HG03108 (cell line): ENCODE measurements around the gene MEN1.
A peak's percentile ranks its signal among the peaks of the same experiment; 100 is the strongest.

ENCODE experiments used
- ATAC-seq: cut with Tn5 transposase; IDR thresholded peaks from one replicate; pipeline ENCODE4 v1.9.1; 2021; ENCODE audit warnings: moderate library complexity; ENCODE audit not compliant: unreplicated experiment

Gene MEN1

DNA sequence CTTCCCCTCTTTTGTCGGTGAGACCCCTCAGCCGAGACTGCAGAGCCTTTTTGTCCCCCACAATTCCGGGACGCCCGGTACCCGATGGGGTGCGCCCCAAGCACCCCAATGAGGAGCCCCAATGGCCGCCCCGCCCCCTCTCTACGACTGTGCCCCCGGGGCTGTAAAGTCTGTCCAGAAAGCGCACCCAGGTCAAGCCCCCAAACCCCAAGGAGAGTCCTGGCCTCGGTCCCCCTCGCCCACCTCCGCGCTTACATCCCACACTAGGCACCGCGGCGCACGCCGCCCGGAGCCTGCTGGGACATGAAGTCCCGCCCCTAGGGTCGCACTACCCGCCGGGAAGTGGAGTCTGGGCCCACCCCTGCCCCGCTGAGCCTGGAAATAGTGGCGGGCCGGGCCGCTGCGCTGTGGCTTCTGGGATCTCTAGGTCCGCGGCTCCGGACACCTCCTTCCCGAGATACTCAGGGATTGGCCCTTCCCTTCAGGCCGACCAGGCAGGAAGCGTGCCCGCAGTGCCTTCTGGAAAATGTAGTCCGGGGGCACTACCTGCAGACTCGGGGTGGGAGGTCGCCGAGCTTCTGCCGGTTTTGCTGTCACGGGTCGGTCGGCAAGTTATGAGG is at the start of gene MEN1:
Gene MEN1 (minus strand): TSS at position 281 of the 620 bp plus-strand sequence. CDS start 442 bp downstream, outside the sequence.
- ATAC-seq: peak; percentile 50

- ATAC-seq: peak; percentile 63
Observed at GRCh38 chr11:64859542-64860414, 49.4 kb upstream of the MEN1 start.

DNA sequence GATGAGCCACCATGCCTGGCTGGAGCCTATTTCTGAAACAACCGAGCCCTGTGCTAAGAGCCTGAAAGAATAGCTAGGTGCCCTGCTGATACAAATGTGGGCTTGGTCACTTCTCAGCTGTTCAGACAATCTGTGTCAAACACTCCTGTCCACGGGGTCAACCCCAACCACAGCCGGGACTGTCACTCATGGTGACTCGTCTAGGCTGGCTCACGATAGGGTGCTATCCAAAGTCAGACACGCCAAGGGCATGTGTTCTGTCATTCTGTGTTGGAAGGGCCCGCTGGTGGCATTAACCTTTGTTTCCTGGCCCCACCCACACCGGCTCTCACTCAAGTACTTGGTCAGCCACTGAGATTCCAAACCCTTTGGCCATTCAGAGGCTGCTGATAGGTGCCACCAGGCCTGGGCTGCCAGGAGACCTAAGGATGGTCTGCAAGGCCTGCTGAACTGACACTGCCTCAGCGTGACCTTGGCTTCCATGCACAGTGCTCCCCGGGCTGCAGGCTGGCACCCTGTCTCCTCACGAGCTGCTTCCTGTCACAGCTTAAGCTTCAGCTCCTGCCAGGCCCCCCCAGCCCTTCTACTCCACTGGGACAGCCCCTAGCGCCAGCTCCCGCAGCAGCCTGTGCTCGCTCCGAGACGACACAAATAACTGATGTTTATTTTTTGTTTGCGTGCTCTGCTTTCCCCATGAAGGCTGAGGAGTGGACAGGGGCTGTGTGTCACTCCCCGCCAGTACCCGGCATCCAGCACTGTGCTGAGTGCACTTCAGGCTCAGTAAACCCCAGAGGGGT is 48.3 kb upstream of the MEN1 start:
- ATAC-seq: peak; percentile 18

GRCh38 chr11:64857485-64857884 is 47.1 kb upstream of the MEN1 start:
- ATAC-seq: no peak

DNA sequence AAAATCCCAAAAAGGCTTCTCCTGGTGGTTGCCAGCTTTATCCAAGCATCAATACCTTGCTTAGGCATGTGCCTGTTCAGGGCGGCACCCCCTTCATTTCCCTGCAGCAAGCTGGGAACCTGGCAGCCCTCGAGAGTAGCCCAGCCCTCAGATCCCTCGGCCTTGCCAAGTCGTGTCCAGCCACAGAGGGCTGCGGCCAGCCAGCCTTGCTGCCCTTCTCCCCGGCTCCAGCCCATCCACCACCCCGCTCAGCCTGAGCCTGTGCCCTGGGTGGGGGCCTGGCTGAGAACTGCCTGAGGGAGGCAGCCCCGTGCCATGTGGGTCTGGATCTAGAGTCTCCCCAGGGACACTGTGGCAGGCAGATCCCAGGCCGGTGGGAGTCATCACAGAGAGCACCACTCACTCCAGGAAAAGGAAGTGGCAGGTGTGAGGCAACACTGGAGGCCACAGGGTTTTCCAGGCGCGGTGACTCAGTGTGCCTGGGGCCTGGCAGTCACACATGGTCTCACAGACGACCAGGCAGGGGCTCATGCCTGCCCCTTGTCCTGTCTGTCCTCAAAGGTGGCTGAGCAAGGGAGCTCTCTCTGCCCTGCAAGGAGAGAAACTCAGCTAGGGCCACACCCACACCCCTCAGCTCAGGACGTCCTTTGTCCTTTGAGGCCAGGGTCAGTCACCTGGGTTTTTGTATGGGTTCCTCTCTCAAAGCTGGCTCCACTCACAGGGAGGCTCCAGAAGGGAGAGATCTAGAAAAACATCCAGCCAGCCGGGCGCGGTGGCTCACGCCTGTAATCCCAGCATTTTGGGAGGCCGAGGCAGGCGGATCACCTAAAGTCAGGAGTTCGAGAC is 46.3 kb upstream of the MEN1 start:
- no peak for ATAC-seq

DNA sequence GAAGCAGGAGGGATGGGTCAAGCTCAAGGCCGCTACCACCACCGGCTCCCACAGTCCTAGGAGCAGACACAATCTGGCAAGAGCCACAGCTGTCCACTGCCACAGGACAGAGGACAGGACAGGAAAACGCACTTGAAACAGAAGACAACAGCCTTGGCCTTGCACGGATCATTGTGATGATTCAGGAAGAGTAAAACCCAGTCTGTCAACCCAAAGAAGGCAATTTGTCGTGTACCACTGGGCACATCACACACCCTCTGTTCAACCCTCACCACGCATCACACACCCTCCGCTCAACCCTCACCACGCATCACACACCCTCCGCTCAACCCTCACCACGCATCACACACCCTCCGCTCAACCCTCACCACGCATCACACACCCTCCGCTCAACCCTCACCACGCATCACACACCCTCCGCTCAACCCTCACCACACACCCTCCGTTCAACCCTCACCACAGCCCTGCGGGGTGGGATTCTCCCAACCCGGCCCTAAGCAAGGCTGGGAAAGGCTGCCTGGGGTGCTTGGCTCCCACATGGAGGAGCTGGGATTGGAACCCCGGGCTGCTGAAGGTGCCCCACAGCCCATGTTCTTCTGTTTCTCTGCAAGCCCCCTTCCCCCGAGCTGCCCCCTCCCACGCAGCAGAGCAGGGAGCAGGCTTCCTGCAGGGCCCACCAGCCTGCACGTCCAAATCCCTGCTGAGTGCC is 45.4 kb upstream of the MEN1 start:
- ATAC-seq: no peak

- ATAC-seq: no peak
Observed at GRCh38 chr11:64854534-64855502, 44.5 kb upstream of the MEN1 start.

DNA sequence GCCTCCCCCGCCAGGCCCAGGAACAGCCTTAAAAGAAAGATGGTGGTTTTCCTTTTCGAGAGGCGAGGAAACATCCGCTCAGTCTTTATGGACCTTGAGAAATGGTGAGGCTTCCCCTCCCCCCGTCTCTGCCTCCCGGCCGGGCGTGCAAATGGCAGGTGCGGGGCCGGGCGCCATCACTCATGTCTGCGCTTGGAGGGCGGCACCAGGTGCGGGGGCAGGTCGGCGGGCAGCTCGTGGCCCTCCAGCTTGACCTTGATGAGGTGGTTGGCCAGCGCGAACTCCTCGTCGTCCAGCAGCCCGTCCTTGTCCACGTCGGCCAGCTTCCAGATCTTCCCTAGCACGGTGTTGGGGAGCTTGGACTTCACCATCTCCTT is 43.8 kb upstream of the MEN1 start:
- no peak for ATAC-seq

DNA sequence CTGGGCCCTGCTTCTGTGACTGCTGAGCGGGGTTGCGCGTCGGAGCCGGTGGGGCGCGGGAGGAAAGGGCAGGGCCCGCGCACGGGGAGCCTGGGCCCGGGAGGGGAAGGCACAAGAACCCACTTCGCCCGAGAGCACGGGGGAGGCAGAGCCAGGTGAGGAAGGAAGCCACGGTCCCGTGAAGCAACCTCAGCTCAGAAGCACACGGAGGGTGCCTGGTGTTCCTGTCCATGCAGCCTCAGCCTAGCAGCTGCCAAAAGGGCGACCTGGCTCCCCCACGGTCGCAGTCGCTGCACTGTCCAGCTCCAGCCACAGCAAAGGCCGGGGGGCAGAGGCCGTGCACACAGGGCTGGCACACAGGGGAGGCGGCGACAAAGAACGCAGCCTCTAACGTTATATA is 43.4 kb upstream of the MEN1 start:
- no peak for ATAC-seq

- no peak for ATAC-seq
Observed at GRCh38 chr11:64852804-64853509, 42.6 kb upstream of the MEN1 start.

DNA sequence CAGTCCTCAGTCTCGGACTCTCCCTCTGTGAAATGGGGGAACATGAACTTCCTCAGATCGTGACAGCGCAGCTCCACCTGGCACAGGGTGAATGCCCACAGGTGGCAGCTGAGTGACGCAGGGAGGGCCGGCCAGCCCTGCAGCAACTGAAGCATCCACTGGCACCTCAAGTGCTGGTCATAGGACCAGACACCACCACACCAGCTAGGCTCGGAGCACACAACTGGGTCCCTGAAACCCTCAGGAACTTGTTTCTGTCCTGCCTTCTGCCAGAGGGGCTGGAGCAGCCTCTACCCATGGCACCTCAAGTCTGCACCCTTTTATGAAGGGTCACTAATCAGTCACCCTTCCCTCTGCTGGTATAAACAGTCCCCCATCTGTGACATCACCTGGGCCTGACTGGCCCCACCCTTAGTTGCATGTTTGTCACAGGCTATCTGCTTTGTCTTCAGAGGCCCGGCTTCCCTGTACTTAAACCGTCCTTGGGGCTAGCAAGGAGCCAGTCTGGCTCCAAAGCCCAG is 41.5 kb upstream of the MEN1 start:
- no peak for ATAC-seq

- peak; percentile 63 for ATAC-seq
Observed at GRCh38 chr11:64850979-64851567, 40.7 kb upstream of the MEN1 start.

DNA sequence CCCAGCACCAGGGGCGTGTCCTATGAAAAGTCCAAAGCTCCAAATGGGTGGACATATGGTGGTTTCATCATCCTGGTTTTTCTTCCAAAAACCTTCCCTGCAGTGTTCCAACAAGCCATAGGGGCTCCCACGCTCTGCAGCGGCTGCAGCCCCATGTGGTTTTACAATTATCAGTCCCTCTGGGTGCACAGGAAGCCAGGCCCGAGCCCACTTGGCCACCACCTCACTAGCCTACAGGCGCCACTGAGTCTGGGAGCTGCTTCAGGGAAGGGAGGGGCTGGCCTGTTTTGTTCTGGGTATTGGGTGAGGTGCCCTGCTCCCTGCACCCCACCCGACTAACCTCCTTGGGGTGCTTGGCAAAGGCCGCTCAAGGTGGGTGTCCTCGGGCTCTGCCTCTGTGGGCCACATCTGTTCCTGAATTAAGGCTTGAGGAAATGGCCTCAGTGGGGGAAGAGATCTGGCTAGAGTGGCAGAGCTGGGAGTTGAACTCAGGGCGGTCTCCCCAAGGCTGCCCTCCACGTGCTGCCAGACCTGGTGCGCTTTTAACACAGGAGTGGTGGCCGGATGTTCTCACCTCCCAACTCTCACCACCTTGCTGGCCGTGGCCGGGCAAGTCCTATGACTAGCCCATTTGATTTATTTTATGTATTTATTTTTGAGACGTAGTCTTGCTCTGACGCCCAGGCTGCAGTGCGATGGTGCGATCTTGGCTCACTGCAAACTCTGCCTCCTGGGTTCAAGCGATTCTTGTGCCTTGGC is 39.4 kb upstream of the MEN1 start:
- no peak for ATAC-seq

GRCh38 chr11:64848826-64849597 is 38.7 kb upstream of the MEN1 start:
- no peak for ATAC-seq

- no peak for ATAC-seq
Observed at GRCh38 chr11:64848214-64848825, 38.0 kb upstream of the MEN1 start.
